ENCODE results near the gene RNASE4. TPM values are rescaled to one million over a fixed set of nuclear protein-coding genes. Genes with fewer than 3 reads are reported as not detected.
"Not testable (repeated sequence)": the region's sequence is repeated elsewhere in the genome, so short reads cannot be mapped to it uniquely, and the experiment has no call there.

RNASE4 gene
- total and polyA plus RNA-seq, 2 donors: 1.7 to 25.4 TPM

GRCh38 chr14:20690848-20691640 lies 6.7 kb downstream of the RNASE4 start:
- Histone ChIP-seq H3K4me3 (ENCODE audit: low read length in 2 of 2) (no peak overlapping the region), H3K27me3 (ENCODE audit: control insufficient read depth in 2 of 2, insufficient read depth in 1 of 2, low read length in 1 of 2) (no peaks in the 10 kb centered on the region), H3K36me3 (ENCODE audit: control insufficient read depth in 2 of 2, insufficient read depth in 2 of 2, low read length in 1 of 2) (no peaks in the 10 kb centered on the region), H3K4me1 (ENCODE audit: control insufficient read depth in 2 of 2, insufficient read depth in 2 of 2, low read length in 2 of 2) (no peaks in the 10 kb centered on the region), H3K27ac (ENCODE audit: low read depth in 1 of 2, low read length in 1 of 2) (no peak overlapping the region), H3K9me3 (ENCODE audit: control insufficient read depth in 2 of 2, insufficient read depth in 1 of 2, low read length in 1 of 2) (no peaks in the 10 kb centered on the region)
- DNase-seq (ENCODE audit: low read depth in 6 of 9, low spot score in 9 of 9): peak in 7 of 9 donors; percentile 37 to 76 (median 61)
- WGBS: 50% methylated on average over 9 of the region's 9 CpGs

- Histone ChIP-seq H3K27me3 (ENCODE audit: control insufficient read depth in 2 of 2, insufficient read depth in 1 of 2, low read length in 1 of 2) (no peaks in the 10 kb centered on the region), H3K36me3 (ENCODE audit: control insufficient read depth in 2 of 2, insufficient read depth in 2 of 2, low read length in 1 of 2) (no peaks in the 10 kb centered on the region), H3K9me3 (ENCODE audit: control insufficient read depth in 2 of 2, insufficient read depth in 1 of 2, low read length in 1 of 2) (no peaks in the 10 kb centered on the region), H3K27ac (ENCODE audit: low read depth in 1 of 2, low read length in 1 of 2) (no peak overlapping the region), H3K4me1 (ENCODE audit: control insufficient read depth in 2 of 2, insufficient read depth in 2 of 2, low read length in 2 of 2) (no peaks in the 10 kb centered on the region), H3K4me3 (ENCODE audit: low read length in 2 of 2) (no peak overlapping the region)
- no peak for DNase-seq (ENCODE audit: low read depth in 6 of 9, low spot score in 9 of 9)
- WGBS: 93% methylated on average over 7 of the region's 7 CpGs
Observed at GRCh38 chr14:20692116-20692751, 7.9 kb downstream of the RNASE4 start.

- H3K9me3 ChIP-seq (ENCODE audit: control insufficient read depth in 2 of 2, insufficient read depth in 1 of 2, low read length in 1 of 2): no peaks in the 10 kb centered on the region
- no peak overlapping the region for H3K27ac ChIP-seq (ENCODE audit: low read depth in 1 of 2, low read length in 1 of 2)
- no peaks in the 10 kb centered on the region for H3K36me3 ChIP-seq (ENCODE audit: control insufficient read depth in 2 of 2, insufficient read depth in 2 of 2, low read length in 1 of 2)
- 96% methylated on average over 5 of the region's 5 CpGs for WGBS
- no peaks in the 10 kb centered on the region for H3K27me3 ChIP-seq (ENCODE audit: control insufficient read depth in 2 of 2, insufficient read depth in 1 of 2, low read length in 1 of 2)
- no peak for DNase-seq (ENCODE audit: low read depth in 6 of 9, low spot score in 9 of 9)
- no peak overlapping the region for H3K4me3 ChIP-seq (ENCODE audit: low read length in 2 of 2)
- H3K4me1 ChIP-seq (ENCODE audit: control insufficient read depth in 2 of 2, insufficient read depth in 2 of 2, low read length in 2 of 2): no peaks in the 10 kb centered on the region
Observed at GRCh38 chr14:20696764-20697163, 12.4 kb downstream of the RNASE4 start.

GRCh38 chr14:20697273-20698017 lies 13.1 kb downstream of the RNASE4 start:
- no peaks in the 10 kb centered on the region for H3K4me1 ChIP-seq (ENCODE audit: control insufficient read depth in 2 of 2, insufficient read depth in 2 of 2, low read length in 2 of 2)
- H3K27ac ChIP-seq (ENCODE audit: low read depth in 1 of 2, low read length in 1 of 2): no peak overlapping the region
- 41% methylated on average over 6 of the region's 6 CpGs for WGBS
- H3K4me3 ChIP-seq (ENCODE audit: low read length in 2 of 2): no peak overlapping the region
- H3K36me3 ChIP-seq (ENCODE audit: control insufficient read depth in 2 of 2, insufficient read depth in 2 of 2, low read length in 1 of 2): no peaks in the 10 kb centered on the region
- DNase-seq (ENCODE audit: low read depth in 6 of 9, low spot score in 9 of 9): peak in 8 of 9 donors; percentile 8 to 79 (median 57)
- H3K27me3 ChIP-seq (ENCODE audit: control insufficient read depth in 2 of 2, insufficient read depth in 1 of 2, low read length in 1 of 2): no peaks in the 10 kb centered on the region
- H3K9me3 ChIP-seq (ENCODE audit: control insufficient read depth in 2 of 2, insufficient read depth in 1 of 2, low read length in 1 of 2): no peaks in the 10 kb centered on the region

- Histone ChIP-seq H3K27ac (ENCODE audit: low read depth in 1 of 2, low read length in 1 of 2) (no peak overlapping the region), H3K36me3 (ENCODE audit: control insufficient read depth in 2 of 2, insufficient read depth in 2 of 2, low read length in 1 of 2) (no peaks in the 10 kb centered on the region), H3K9me3 (ENCODE audit: control insufficient read depth in 2 of 2, insufficient read depth in 1 of 2, low read length in 1 of 2) (no peaks in the 10 kb centered on the region), H3K27me3 (ENCODE audit: control insufficient read depth in 2 of 2, insufficient read depth in 1 of 2, low read length in 1 of 2) (no peaks in the 10 kb centered on the region), H3K4me1 (ENCODE audit: control insufficient read depth in 2 of 2, insufficient read depth in 2 of 2, low read length in 2 of 2) (no peaks in the 10 kb centered on the region), H3K4me3 (ENCODE audit: low read length in 2 of 2) (no peak overlapping the region)
- no peak for DNase-seq (ENCODE audit: low read depth in 6 of 9, low spot score in 9 of 9)
Observed at GRCh38 chr14:20698018-20698329, 13.6 kb downstream of the RNASE4 start.

- no peaks in the 10 kb centered on the region for H3K4me1 ChIP-seq (ENCODE audit: control insufficient read depth in 2 of 2, insufficient read depth in 2 of 2, low read length in 2 of 2)
- 97% methylated on average over 5 of the region's 5 CpGs for WGBS
- DNase-seq (ENCODE audit: low read depth in 6 of 9, low spot score in 9 of 9): no peak
- no peak overlapping the region for H3K4me3 ChIP-seq (ENCODE audit: low read length in 2 of 2)
- no peak overlapping the region for H3K27ac ChIP-seq (ENCODE audit: low read depth in 1 of 2, low read length in 1 of 2)
- H3K9me3 ChIP-seq (ENCODE audit: control insufficient read depth in 2 of 2, insufficient read depth in 1 of 2, low read length in 1 of 2): no peaks in the 10 kb centered on the region
- H3K36me3 ChIP-seq (ENCODE audit: control insufficient read depth in 2 of 2, insufficient read depth in 2 of 2, low read length in 1 of 2): no peaks in the 10 kb centered on the region
- no peaks in the 10 kb centered on the region for H3K27me3 ChIP-seq (ENCODE audit: control insufficient read depth in 2 of 2, insufficient read depth in 1 of 2, low read length in 1 of 2)
Observed at GRCh38 chr14:20698934-20699333, 14.6 kb downstream of the RNASE4 start.

- H3K27me3 ChIP-seq (ENCODE audit: control insufficient read depth in 2 of 2, insufficient read depth in 1 of 2, low read length in 1 of 2): no peaks in the 10 kb centered on the region
- H3K9me3 ChIP-seq (ENCODE audit: control insufficient read depth in 2 of 2, insufficient read depth in 1 of 2, low read length in 1 of 2): no peaks in the 10 kb centered on the region
- no peaks in the 10 kb centered on the region for H3K36me3 ChIP-seq (ENCODE audit: control insufficient read depth in 2 of 2, insufficient read depth in 2 of 2, low read length in 1 of 2)
- no peaks in the 10 kb centered on the region for H3K4me1 ChIP-seq (ENCODE audit: control insufficient read depth in 2 of 2, insufficient read depth in 2 of 2, low read length in 2 of 2)
- no peak overlapping the region for H3K27ac ChIP-seq (ENCODE audit: low read depth in 1 of 2, low read length in 1 of 2)
- DNase-seq (ENCODE audit: low read depth in 6 of 9, low spot score in 9 of 9): no peak
- H3K4me3 ChIP-seq (ENCODE audit: low read length in 2 of 2): no peak overlapping the region
Observed at GRCh38 chr14:20699931-20700330, 15.6 kb downstream of the RNASE4 start.

- not testable (repeated sequence) for H3K27me3 ChIP-seq (ENCODE audit: control insufficient read depth in 2 of 2, insufficient read depth in 1 of 2, low read length in 1 of 2); DNase-seq (ENCODE audit: low read depth in 6 of 9, low spot score in 9 of 9); H3K4me1 ChIP-seq (ENCODE audit: control insufficient read depth in 2 of 2, insufficient read depth in 2 of 2, low read length in 2 of 2); H3K27ac ChIP-seq (ENCODE audit: low read depth in 1 of 2, low read length in 1 of 2); H3K9me3 ChIP-seq (ENCODE audit: control insufficient read depth in 2 of 2, insufficient read depth in 1 of 2, low read length in 1 of 2); H3K36me3 ChIP-seq (ENCODE audit: control insufficient read depth in 2 of 2, insufficient read depth in 2 of 2, low read length in 1 of 2); H3K4me3 ChIP-seq (ENCODE audit: low read length in 2 of 2)
- 92% methylated on average over 7 of the region's 7 CpGs for WGBS
Observed at GRCh38 chr14:20700965-20701364, 16.6 kb downstream of the RNASE4 start.

GRCh38 chr14:20706657-20707355 lies 22.4 kb downstream of the RNASE4 start:
- H3K4me3 ChIP-seq (ENCODE audit: low read length in 2 of 2): no peak overlapping the region
- no peaks in the 10 kb centered on the region for H3K27me3 ChIP-seq (ENCODE audit: control insufficient read depth in 2 of 2, insufficient read depth in 1 of 2, low read length in 1 of 2)
- no peak for DNase-seq (ENCODE audit: low read depth in 6 of 9, low spot score in 9 of 9)
- no peak overlapping the region for H3K27ac ChIP-seq (ENCODE audit: low read depth in 1 of 2, low read length in 1 of 2)
- H3K4me1 ChIP-seq (ENCODE audit: control insufficient read depth in 2 of 2, insufficient read depth in 2 of 2, low read length in 2 of 2): no peaks in the 10 kb centered on the region
- 81% methylated on average over 4 of the region's 4 CpGs for WGBS
- no peaks in the 10 kb centered on the region for H3K9me3 ChIP-seq (ENCODE audit: control insufficient read depth in 2 of 2, insufficient read depth in 1 of 2, low read length in 1 of 2)
- no peaks in the 10 kb centered on the region for H3K36me3 ChIP-seq (ENCODE audit: control insufficient read depth in 2 of 2, insufficient read depth in 2 of 2, low read length in 1 of 2)

All from thymus (tissue), 11 donors.